GM12878 (cell line): Measurements from ENCODE around the gene TRAF3. TPM values are rescaled to one million over a fixed set of nuclear protein-coding genes. Genes with fewer than 3 reads are reported as not detected.

Experiments
- ATAC-seq: fragments of 200-7000 bp; cut with Tn5 transposase; 3 replicates; pipeline ENCODE4 v1.9.1; 2020; ENCODE audit warnings: mild to moderate bottlenecking, moderate library complexity
- BruUV-seq: library from RNA; stranded (reverse); fragments of 400-500 nt; replicated peaks from 2 replicates; lab custom pipeline; 2021; lab: Mats Ljungman, UMichigan
- CTCF ChIA-PET: fragments of 300-600 bp; sonication (Branson Sonifier 250); formaldehyde crosslinking; extraction: SDS; loops from one replicate; lab custom pipeline; 2021; ENCODE audit warnings: inconsistent platforms; lab: Yijun Ruan, JAX
- POLR2A ChIA-PET: fragments of 350-600 bp; formaldehyde crosslinking; extraction: SDS; loops from one replicate; lab custom pipeline; 2021; ENCODE audit warnings: inconsistent platforms; lab: Charles Lee
- RAD21 ChIA-PET: fragments of 300-600 bp; sonication (Branson Sonifier 250); formaldehyde crosslinking; loops from one replicate; lab custom pipeline; 2023; ENCODE audit warnings: antibody characterized with exemption; ENCODE audit not compliant: unreplicated experiment; lab: Charles Lee
- SMC1A ChIA-PET: fragments of 300-600 bp; sonication (Branson Sonifier 250); formaldehyde crosslinking; loops from one replicate; lab custom pipeline; 2023; ENCODE audit not compliant: unreplicated experiment, uncharacterized antibody; lab: Charles Lee
- DNase-seq: peaks from one replicate; pipeline ENCODE4 v3.0.0-alpha.2; 2011; ENCODE audit warnings: low read depth, low spot score
- FAIRE-seq: peaks from 3 replicates; lab custom pipeline; 2011; peaks lifted over from hg19 to GRCh38; lab: Jason Lieb, UNC
- H2AFZ ChIP-seq: 2 replicates; pipeline ENCODE4 v1.6.0; 2011; ENCODE audit warnings: low read depth, low read length, control low read depth; ENCODE audit not compliant: control insufficient read depth
- H3K27ac ChIP-seq: 2 replicates; pipeline ENCODE4 v1.5.1; 2011; ENCODE audit warnings: control low read depth; ENCODE audit not compliant: control insufficient read depth, insufficient read depth
- H3K27me3 ChIP-seq, 2 experiments: replicated peaks in 1 of 2; 2 replicates each; pipeline versions ENCODE4 v1.6.0 to v1.6.1; 2011; ENCODE audit warnings: low read length in 1 of 2; ENCODE audit not compliant: control insufficient read depth in 2 of 2, insufficient read depth in 2 of 2
- H3K36me3 ChIP-seq, 2 experiments: 2 replicates each; pipeline ENCODE4 v1.5.1; 2011; ENCODE audit warnings: low read length in 1 of 2; ENCODE audit not compliant: control insufficient read depth in 2 of 2, insufficient read depth in 2 of 2
- H3K4me1 ChIP-seq: 2 replicates; pipeline ENCODE4 v1.6.1; 2011; ENCODE audit warnings: mild to moderate bottlenecking, low read length, moderate library complexity, mixed read lengths; ENCODE audit not compliant: control insufficient read depth, insufficient read depth
- H3K4me2 ChIP-seq: 2 replicates; pipeline ENCODE4 v1.6.0; 2011; ENCODE audit warnings: control low read depth; ENCODE audit not compliant: control insufficient read depth, insufficient read depth
- H3K4me3 ChIP-seq: fragments of 200-600 bp; sonication (generic); 2 replicates; pipeline ENCODE4 v1.5.1; 2016
- H3K79me2 ChIP-seq: 2 replicates; pipeline ENCODE4 v1.6.0; 2011; ENCODE audit warnings: low read length; ENCODE audit not compliant: control insufficient read depth, insufficient read depth
- H3K9ac ChIP-seq: 2 replicates; pipeline ENCODE4 v1.8.0; 2011; ENCODE audit warnings: low read length, control low read depth, mixed read lengths; ENCODE audit not compliant: control insufficient read depth, insufficient read depth
- H3K9me3 ChIP-seq: replicated peaks from 3 replicates; pipeline ENCODE4 v1.5.1; 2011; ENCODE audit warnings: mild to moderate bottlenecking, low read length; ENCODE audit not compliant: control insufficient read depth, insufficient read depth
- H4K20me1 ChIP-seq: 2 replicates; pipeline ENCODE4 v1.6.0; 2011; ENCODE audit not compliant: control insufficient read depth, insufficient read depth
- CREB1 ChIP-seq: IDR thresholded peaks from 2 replicates; pipeline ENCODE4 v1.6.1; 2012; ENCODE audit warnings: low read depth, mild to moderate bottlenecking, inconsistent platforms
- IKZF2 ChIP-seq, 2 experiments: fragments of 450-650 bp; IDR thresholded peaks; 2 replicates each; pipeline ENCODE4 v1.6.1; 2017; ENCODE audit warnings: mild to moderate bottlenecking in 2 of 2, moderate library complexity in 2 of 2
- JUNB ChIP-seq: IDR thresholded peaks from 2 replicates; pipeline ENCODE4 v1.6.1; 2016; ENCODE audit warnings: antibody characterized with exemption, mild to moderate bottlenecking
- POLR2A ChIP-seq: IDR thresholded peaks from 2 replicates; pipeline ENCODE4 v1.6.1; 2011; ENCODE audit warnings: low read depth, mild to moderate bottlenecking, low read length
- SMAD5 ChIP-seq: IDR thresholded peaks from 2 replicates; pipeline ENCODE4 v1.6.1; 2016; ENCODE audit warnings: antibody characterized with exemption, low read depth
- SPI1 ChIP-seq: IDR thresholded peaks from 2 replicates; pipeline ENCODE4 v1.6.1; 2011; ENCODE audit warnings: low read depth, mild to moderate bottlenecking, low read length, moderate library complexity, borderline replicate concordance; ENCODE audit not compliant: insufficient read depth
- WRNIP1 ChIP-seq: IDR thresholded peaks from 2 replicates; pipeline ENCODE4 v1.6.1; 2011; ENCODE audit warnings: low read depth, low read length, improper control_type of control experiment, borderline replicate concordance
- ZBED1 ChIP-seq: IDR thresholded peaks from 2 replicates; pipeline ENCODE4 v1.6.1; 2016; ENCODE audit warnings: borderline replicate concordance
- ZNF24 ChIP-seq: fragments of 450-650 bp; IDR thresholded peaks from 2 replicates; pipeline ENCODE4 v1.6.1; 2017; ENCODE audit warnings: antibody characterized with exemption, mild to moderate bottlenecking
- ZNF592 ChIP-seq: fragments of 450-650 bp; IDR thresholded peaks from 2 replicates; pipeline ENCODE4 v1.6.1; 2017; ENCODE audit warnings: mild to moderate bottlenecking, moderate library complexity
- WGBS: methylation state at CpG from one replicate; pipeline ENCODE4 v1.1.6; 2016; ENCODE audit warnings: low lambda C conversion rate; ENCODE audit not compliant: insufficient replicate concordance, insufficient coverage; ENCODE audit errors: missing lambda C conversion rate; 5-methylcytosine and 5-hydroxymethylcytosine counted together
- in situ Hi-C: fragments of 300-500 bp; cut with MboI; formaldehyde crosslinking; loops from 9 replicates; pipeline ENCODE4 v1.14.3; 2018; ENCODE audit warnings: mixed read lengths
- intact Hi-C: fragments of 100-400 bp; cut with micrococcal nuclease; formaldehyde crosslinking; loops from one replicate; pipeline ENCODE4 v1.14.2; 2022; ENCODE audit not compliant: unreplicated experiment
- polyA plus RNA-seq, 11 experiments: library from polyadenylated mRNA; depleted of rRNA in 4 of 11; unstranded in 6 of 11; stranded (reverse) in 5 of 11; fragments of >200 nt; fragmentation: Nextera tagmentation in 4 of 11; fragmentation: Illumina TruSeq in 1 of 11; extraction: Ambion mirVana in 4 of 11; extraction: Trizol in 1 of 11; gene quantifications; 1 replicate in 1 of 11; 2 replicates in 10 of 11; pipeline versions ENCODE4 v1.2.1 to v1.2.3, GENCODE V29; 2011 to 2016; ENCODE audit warnings: inconsistent platforms in 2 of 11, missing spikeins in 2 of 11, low read depth in 1 of 11
- total RNA-seq, 4 experiments: library from RNA; depleted of rRNA in 3 of 4; stranded (reverse); fragments of >200 nt in 3 of 4; fragmentation: Illumina TruSeq in 1 of 4; extraction: Trizol in 1 of 4; gene quantifications; 2 replicates each; pipeline versions ENCODE4 v1.2.1 to v1.2.3, GENCODE V29; 2013 to 2021

TRAF3 gene
- total and polyA plus RNA-seq, 10 of the 15 experiments (the other 5 are each of a cell fraction or from before 2014, with no cell fraction given) = 3.0 to 70.1 (median 36.5) TPM

GRCh38 chr14:102786768-102787167, 9.5 kb downstream of the TRAF3 start:
- intact Hi-C loops (no loop called here), in situ Hi-C loops (no loop called here)
- ChIA-PET POLR2A (interaction anchor here (1.3 to 2.9 kb wide), 2 partner anchors 12 to 38 kb away, joined by 3 to 19 read pairs; no protein-coding TSS in a partner anchor), RAD21 (interaction anchor here (4.4 to 8.1 kb wide), 2 partner anchors 33 to 115 kb away, joined by 25 to 86 read pairs; no protein-coding TSS in a partner anchor), SMC1A (interaction anchor here (3.2 to 7.3 kb wide), 4 partner anchors 12 to 115 kb away, joined by 15 to 69 read pairs (median 52); no protein-coding TSS in a partner anchor), CTCF (interaction anchor here (0.7 to 9.0 kb wide), 5 partner anchors 9 to 92 kb away, joined by 3 to 83 read pairs (median 32); no protein-coding TSS in a partner anchor)
- no peak for DNase-seq
- Histone ChIP-seq H3K36me3 (peaks cover 0 to 2% of the 10 kb centered on the region in 2 experiments; a peak in 2 of 4 replicates), H2AFZ (no peak overlapping the region), H3K27me3 (no peaks in the 10 kb centered on the region), H3K9me3 (peaks cover 2% of the 10 kb centered on the region; the same call in 2 of the 3 replicates), H3K27ac (peak overlapping the region; percentile 81), H3K4me3 (peak overlapping the region; percentile 74; the same call in 1 of the 2 replicates), H3K4me2 (peak overlapping the region; percentile 86), H3K79me2 (peaks cover 98% of the 10 kb centered on the region), H3K4me1 (peaks cover 27% of the 10 kb centered on the region), H3K9ac (0 out of 2 replicates have a peak overlapping the region, but pooled peaks have one; percentile 23), H4K20me1 (no peaks in the 10 kb centered on the region; the same call in 1 of the 2 replicates)
- BruUV-seq = no TSS peak
- 7% methylated on average over 3 of the region's 4 CpGs for WGBS
- peak; percentile 67 for ATAC-seq
- FAIRE-seq = no peak
- TF ChIP-seq ZBED1 (no peak), SMAD5 (no peak), SPI1 (peak; percentile 26; the same call in 1 of the 2 replicates), ZNF24 (0 out of 2 replicates have a peak, but pooled peaks have one; percentile 22), IKZF2 (IDR thresholded peaks at IDR 0.05) (peak in 1 of 2 experiments; percentile 44; a peak in 2 of 4 replicates), CREB1 (0 out of 2 replicates have a peak, but pooled peaks have one; percentile 14), JUNB (peak; percentile 24; the same call in 1 of the 2 replicates), WRNIP1 (0 out of 2 replicates have a peak, but pooled peaks have one; percentile 70), POLR2A (peak; percentile 40; the same call in 1 of the 2 replicates), ZNF592 (no peak)
